HG03175 (cell line): ENCODE results near the gene ABHD17C.

Experiments
- ATAC-seq: cut with Tn5 transposase; IDR thresholded peaks from one replicate; pipeline ENCODE4 v1.9.1; 2021; ENCODE audit warnings: mild to moderate bottlenecking, moderate library complexity; ENCODE audit not compliant: unreplicated experiment

The ABHD17C gene

GRCh38 chr15:80727596-80727995 lies 32.5 kb downstream of the ABHD17C start:
- ATAC-seq: no peak

- no peak for ATAC-seq
Measured at GRCh38 chr15:80730387-80730786, 35.3 kb downstream of the ABHD17C start.

DNA sequence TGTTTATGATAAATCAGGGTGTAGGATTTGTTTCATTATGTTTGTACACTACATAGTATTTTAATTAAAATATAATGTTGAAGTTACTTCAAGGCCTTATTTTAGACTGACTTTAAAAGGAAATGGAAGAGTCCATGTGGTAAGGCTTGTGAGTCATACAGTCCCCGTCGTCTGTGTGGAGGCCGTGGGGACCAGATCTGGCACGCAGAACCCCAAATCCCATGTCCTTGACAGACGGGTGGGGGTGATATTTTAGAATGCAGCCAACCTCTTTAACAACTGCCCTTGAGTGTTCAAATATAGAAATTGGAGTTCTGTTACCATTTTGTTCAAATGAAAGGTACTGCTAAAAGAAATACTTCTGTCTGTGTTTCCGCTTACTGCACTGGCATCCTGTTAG lies 35.8 kb downstream of the ABHD17C start:
- ATAC-seq: no peak

GRCh38 chr15:80732167-80732566 lies 37.1 kb downstream of the ABHD17C start:
- ATAC-seq: no peak

DNA sequence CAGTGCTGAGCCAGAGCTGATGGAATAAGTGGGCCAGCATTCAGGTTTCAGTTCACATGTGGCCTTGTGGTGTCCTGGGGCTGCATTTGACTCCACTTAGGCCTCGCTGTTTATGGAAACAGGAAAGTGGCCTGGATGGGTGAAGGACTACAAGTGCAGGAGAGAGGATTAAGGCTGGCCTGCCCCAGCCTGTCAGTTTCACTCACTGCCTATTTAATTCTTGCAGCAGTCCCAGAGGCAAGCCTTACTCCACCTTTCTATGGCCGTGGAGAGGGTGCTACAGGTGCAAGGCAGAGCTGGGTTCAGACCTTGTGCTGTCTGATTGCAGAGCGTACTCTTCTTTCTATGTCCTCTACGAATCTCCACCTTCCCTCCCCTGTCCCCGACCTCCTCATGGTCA lies 37.7 kb downstream of the ABHD17C start:
- no peak for ATAC-seq

DNA sequence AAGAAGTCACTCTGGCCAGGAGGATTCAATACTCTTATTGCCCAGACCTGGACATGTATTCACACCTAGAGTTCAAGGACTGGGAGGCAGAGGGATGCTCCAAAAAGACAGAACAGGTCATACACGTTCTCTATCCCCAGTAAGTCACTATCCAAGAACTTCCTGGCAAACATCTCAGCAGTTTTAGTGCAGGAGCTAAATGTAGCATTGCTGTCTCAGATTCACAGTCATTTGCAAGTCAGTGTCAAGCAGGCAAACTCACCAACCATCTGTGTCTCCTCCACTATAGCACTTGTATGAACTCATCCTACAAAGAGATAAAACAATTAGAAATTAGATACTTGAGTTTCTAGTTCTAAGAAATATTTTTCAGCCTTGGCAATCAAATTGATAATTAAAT lies 38.4 kb downstream of the ABHD17C start:
- no peak for ATAC-seq

GRCh38 chr15:80735344-80735743 lies 40.2 kb downstream of the ABHD17C start:
- no peak for ATAC-seq

DNA sequence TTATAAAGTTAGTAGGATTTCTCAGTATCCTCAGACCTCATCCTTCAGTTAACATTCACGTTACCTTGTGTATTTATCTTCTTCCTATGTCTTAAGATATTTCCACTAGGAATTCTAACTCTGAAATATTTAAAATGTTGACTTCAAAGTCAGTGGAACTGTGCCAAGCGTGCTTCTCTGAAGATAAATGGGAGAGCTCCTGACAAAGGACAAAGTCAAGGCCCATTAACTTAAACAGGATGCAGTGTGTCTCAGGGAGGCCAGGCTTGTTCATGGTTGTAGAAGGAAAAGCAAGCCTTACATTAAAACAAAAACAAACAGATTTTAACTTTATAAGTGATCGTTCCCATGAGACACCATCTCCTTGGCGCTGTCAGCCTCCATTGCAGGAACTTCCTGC lies 41.5 kb downstream of the ABHD17C start:
- ATAC-seq: no peak

DNA sequence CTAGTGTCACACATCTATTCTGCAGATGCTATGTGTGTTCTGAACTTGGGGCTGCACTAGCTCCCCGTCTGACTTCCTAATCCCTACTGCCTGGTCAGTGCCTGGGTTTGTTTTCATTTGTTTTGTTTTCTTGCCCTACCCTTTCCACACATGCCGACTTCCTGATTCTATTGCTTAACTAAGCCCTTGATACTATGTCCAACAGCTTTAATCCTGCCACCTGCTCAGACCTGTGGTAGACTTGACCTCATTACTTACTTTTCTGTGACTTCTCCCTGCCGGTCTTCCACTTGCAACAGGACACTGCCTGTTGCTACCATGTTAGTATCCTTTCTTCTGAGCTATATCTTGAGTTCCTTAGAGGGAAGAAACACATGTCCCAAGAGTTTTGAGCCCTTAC lies 44.8 kb downstream of the ABHD17C start:
- no peak for ATAC-seq

DNA sequence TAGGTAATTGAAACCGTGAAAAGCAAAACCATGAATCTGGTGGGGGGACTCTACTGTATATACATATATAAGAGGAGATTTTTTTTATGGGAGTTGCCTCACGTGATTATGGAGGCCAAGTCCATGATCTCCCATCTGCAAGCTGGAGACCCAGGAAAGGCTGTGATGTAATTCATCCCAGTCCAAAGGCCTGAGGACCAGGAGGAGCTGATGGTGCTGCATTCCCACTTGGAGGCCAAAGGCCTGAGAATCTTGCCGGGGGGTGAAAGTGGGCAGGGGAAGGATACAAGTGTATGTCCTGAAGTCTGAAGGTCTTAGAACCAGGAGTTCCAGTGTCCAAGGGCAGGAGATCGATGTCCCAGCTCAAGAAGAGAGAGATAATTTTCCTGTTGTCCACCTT lies 47.0 kb downstream of the ABHD17C start:
- no peak for ATAC-seq

DNA sequence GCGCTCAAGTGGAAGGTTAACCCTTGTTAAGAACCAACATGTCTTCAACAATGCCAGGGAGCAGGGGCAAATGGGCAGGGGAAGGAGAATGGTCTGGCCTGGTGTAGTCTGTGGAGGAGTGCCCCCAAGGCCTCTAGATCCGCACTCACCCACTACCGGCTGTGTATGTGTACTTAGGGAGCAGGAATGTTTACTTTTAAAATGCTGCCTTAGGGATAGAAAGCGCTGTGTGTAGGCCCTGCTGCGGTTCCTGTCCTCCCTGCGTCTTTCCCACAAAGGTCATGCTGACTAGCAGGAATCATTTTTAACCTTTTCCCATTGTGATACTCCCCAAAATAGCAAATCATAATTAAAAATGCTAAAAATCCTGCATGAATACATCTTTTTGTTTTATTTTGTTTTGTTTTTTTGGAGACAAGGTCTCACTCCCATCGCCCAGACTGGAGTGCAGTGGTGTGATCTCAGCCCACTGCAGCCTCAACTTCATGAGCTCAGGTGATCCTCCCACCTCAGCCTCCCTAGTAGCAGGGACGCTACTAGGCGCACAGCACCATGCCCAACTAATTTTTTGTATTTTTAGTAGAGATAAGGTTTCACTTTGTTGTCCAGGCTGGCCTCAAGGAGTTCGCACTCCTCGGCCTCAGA lies 48.2 kb downstream of the ABHD17C start:
- no peak for ATAC-seq

DNA sequence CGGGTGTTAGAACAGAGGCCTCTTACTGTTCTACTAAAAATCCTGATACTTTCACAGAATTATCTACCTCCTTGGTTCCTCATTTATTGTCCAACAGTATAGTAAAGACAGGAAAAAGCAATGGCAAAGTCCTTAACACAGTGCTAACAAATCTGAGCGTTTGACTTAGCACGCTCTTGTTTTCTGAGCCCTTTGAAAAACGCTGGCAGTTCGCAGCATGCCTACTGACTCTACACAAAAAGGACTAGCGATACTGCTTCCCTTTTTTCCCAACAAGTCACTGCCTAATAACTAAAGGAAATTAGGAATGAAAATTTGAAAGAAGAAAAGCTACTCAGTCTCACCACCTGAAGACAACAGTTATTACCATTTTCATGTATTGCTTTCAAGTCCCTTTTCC lies 49.3 kb downstream of the ABHD17C start:
- no peak for ATAC-seq

DNA sequence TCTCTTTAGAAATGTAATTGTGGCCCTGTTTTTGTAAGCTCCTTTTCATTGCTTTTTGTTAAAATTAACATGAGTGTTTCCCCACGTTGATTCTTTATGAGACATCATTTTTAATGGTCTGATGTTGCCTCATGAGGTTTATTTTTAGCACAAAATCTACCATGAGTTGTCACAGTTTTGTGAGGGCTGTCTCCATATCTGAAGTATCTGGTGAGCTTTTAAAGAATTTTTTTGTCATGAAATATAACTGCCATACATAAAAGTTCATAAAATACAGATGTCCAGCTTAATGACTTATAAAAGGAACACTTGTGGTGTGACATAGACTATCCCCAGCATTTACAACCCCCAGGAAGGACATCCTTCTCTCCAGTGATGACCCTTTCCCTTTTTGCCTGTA lies 49.7 kb downstream of the ABHD17C start:
- ATAC-seq: no peak

DNA sequence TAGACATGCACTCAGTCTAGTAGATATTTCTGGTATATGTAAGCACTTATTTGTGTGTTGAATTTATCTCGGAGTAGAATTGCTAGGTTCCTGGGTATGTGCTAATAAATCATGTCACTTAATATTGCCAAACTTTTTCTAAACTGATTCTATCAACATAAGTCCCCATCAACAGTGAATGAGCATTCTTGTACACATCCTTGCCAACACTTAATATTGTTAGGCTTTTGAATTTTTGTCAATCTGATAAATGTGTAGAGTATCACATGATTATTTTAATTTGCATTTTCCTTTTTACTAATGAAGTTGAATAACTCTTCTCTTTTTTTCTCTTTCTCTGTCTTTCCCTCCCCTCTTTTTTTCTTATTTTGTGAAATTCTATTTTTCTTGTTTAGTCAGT lies 50.8 kb downstream of the ABHD17C start:
- no peak for ATAC-seq

DNA sequence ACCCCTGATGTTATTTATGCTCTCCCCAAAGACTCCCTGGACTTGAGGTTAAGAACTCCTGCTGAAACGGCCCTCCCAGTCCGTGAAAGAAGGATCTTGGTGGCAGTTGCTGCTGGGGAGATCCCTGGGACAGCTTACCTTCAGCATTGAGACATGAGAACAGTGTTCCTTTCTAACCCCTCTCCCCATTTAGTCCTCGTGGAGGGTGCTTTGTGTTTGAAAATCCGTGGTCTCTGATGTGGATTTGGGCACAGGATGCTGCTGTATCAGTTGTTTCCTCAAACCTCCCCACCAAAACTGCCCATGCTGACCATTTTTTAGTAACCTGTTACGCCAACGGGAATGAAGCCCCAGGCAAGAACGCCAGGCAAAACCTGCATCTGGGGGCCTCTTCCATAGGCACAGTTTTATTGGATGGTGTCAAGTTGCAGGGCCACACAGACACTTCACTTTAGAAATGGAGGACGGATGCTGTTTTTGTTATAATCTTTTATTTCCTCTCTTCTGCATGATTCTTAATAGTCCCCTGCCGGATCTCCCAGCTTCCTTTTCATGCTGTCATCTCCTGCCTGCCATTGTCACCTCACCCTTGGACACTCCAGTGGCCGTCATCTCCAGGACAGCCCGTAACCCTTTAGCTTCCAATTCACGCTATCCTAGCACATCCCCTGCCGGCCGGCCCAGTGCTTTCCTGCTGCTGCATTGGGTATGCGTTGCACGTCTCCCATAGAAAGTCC lies 52.4 kb downstream of the ABHD17C start:
- ATAC-seq: no peak

- no peak for ATAC-seq
Measured at GRCh38 chr15:80749589-80749988, 54.5 kb downstream of the ABHD17C start.

DNA sequence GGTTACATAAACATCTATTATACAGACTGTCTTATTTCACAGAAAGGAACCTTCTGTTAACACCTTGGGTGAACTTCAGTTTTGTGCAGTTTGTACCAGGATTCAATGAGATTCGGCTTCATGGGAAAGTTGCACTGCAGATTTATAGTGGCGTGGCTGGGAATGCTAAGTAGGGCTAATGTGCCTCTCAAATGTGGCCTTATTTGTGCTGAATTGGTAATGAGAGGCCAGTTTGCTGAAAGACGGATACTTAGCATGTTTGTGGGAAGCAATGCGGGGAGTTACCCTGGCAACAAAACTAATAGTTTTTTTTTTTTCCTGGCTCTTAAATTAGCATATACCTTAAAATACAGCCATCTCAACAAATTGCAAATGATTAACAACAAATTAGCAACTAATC lies 55.5 kb downstream of the ABHD17C start:
- ATAC-seq: no peak

- ATAC-seq: no peak
Measured at GRCh38 chr15:80752204-80752603, 57.1 kb downstream of the ABHD17C start.

DNA sequence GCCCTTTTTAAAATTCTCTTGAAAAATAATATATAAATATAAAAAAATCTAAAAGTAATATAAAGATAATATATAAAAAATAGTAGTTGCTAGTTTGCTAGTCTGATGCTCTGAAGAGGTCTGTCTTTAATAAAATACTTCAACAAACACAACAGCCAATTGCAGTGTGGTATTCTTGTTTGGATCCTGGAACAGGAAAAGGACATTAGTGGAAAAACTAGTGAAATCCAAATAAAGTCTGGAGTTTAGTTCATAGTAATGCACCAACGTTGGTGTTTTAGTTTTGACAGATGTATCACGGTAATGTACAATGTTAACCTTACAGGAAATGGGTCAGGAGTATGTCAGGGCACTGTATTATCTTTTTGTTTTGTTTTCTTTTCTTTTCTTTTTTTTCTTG lies 58.1 kb downstream of the ABHD17C start:
- ATAC-seq: no peak

- ATAC-seq: no peak
Measured at GRCh38 chr15:80754014-80754413, 58.9 kb downstream of the ABHD17C start.

DNA sequence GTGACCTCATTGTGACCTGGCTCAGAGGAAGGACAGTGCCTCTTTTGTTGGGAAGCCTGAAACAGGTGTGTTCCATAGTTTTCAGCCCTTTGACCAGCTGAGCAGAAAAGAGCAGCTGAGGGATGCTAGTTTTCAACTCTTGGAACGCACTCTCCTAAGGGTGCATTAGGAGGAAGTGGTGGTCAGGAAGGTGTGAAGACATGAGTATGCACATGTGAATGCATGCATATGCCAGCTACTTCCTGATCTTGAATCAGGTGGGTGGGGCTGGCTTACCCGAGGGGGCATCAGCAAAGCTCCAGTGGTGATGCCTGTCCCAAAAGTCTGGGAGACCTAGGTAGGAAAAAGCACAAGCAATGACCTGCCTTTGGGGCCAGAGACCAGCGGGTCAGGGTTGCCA lies 60.8 kb downstream of the ABHD17C start:
- ATAC-seq: peak; percentile 60

GRCh38 chr15:80758130-80758745 lies 63.1 kb downstream of the ABHD17C start:
- ATAC-seq: no peak
